Naive thymus-derived CD8-positive, alpha-beta T cell (primary cell): ENCODE results near the gene MEPCE. TPM values are rescaled to one million over a fixed set of nuclear protein-coding genes. Genes with fewer than 3 reads are reported as not detected.

Experiments
- ATAC-seq, 2 donors: fragments of 150-1000 bp; cut with Tn5 transposase in 1 of 2; sonication (Bioruptor Pico), chemical (Tn5 transposase) in 1 of 2; 1 replicate in 1 of 2; 2 replicates in 1 of 2; pipeline ENCODE4 v1.10.0; 2021; ENCODE audit warnings: mild to moderate bottlenecking in 2 of 2, moderate library complexity in 2 of 2
- POLR2A ChIA-PET: fragments of 350-600 bp; sonication (Branson Sonifier 250); formaldehyde crosslinking; loops from one replicate; lab custom pipeline; 2021; ENCODE audit warnings: antibody characterized with exemption; lab: Charles Lee
- DNase-seq, 10 donors: peaks; one replicate each; pipeline versions ENCODE4 v3.0.0 to v3.0.0-alpha.2; 2020 to 2022
- H3K27ac Mint-ChIP-seq, 10 donors: one replicate each; pipeline ENCODE4 v1.8.0; 2020 to 2022; ENCODE audit warnings: mild to moderate bottlenecking in 10 of 10, mixed read lengths in 10 of 10, moderate library complexity in 4 of 10, inconsistent platforms in 1 of 10
- H3K27me3 Mint-ChIP-seq, 5 donors: one replicate each; pipeline ENCODE4 v1.8.0; 2021 to 2022; ENCODE audit warnings: mixed read lengths in 5 of 5
- H3K36me3 Mint-ChIP-seq, 3 donors: one replicate each; pipeline ENCODE4 v1.8.0; 2020 to 2022; ENCODE audit warnings: mixed read lengths in 3 of 3, mild to moderate bottlenecking in 2 of 3, inconsistent platforms in 1 of 3
- H3K4me1 Mint-ChIP-seq, 4 donors: one replicate each; pipeline ENCODE4 v1.8.0; 2021 to 2022; ENCODE audit warnings: mixed read lengths in 4 of 4
- H3K4me3 Mint-ChIP-seq, 10 donors: one replicate each; pipeline ENCODE4 v1.8.0; 2020 to 2022; ENCODE audit warnings: mild to moderate bottlenecking in 10 of 10, mixed read lengths in 10 of 10, moderate library complexity in 6 of 10, inconsistent platforms in 1 of 10
- H3K9me3 Mint-ChIP-seq, 9 donors: one replicate each; pipeline ENCODE4 v1.8.0; 2020 to 2022; ENCODE audit warnings: mixed read lengths in 9 of 9, mild to moderate bottlenecking in 3 of 9, inconsistent platforms in 1 of 9, moderate library complexity in 1 of 9
- polyA plus RNA-seq, 3 donors: library from polyadenylated mRNA; unstranded; fragments of 300-500 nt; fragmentation: Illumina TruSeq; gene quantifications; one replicate each; pipeline ENCODE4 v1.2.3, GENCODE V29; 2021
- total RNA-seq, 8 experiments: library from RNA in 2 of 8; stranded (reverse) in 2 of 8; gene quantifications; one replicate each; pipeline ENCODE4 v1.2.3 and lab custom pipeline; 2021 to 2026

MEPCE gene
- total and polyA plus RNA-seq, 5 experiments from 2014 or later: 9.7 to 66.8 (median 15.8) TPM

- H3K36me3 Mint-ChIP-seq: peaks cover 0 to 16% (median 4%) of the 10 kb centered on the region in 3 donors
- POLR2A ChIA-PET: no interaction called here
These were observed 15.7 kb upstream of the MEPCE start for GRCh38 chr7:100413889-100414288.

DNA sequence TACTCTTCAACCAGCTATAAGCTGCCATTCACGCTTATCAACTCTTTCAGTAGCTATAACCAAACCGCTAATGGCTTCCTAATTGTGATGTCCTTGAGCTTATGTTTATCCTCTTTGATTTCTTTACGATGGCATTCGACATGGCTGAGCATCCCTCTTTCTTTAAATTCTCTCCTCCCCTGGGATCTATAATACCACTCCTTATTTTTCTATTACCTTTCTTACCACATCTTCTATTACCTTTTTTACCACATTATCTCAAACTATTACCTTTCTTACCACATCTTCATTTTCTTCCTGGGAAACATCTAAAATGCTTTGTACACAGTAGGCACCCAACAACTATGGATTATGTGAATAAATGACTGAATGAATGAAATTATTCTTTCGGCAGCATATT, 14.2 kb upstream of the MEPCE start:
- H3K4me1 Mint-ChIP-seq: peaks cover 0 to 6% (median 0%) of the 10 kb centered on the region in 4 donors
- peaks cover 0 to 16% (median 4%) of the 10 kb centered on the region in 3 donors for H3K36me3 Mint-ChIP-seq
- H3K9me3 Mint-ChIP-seq: no peaks in the 10 kb centered on the region
- no peak overlapping the region for H3K27ac Mint-ChIP-seq
- POLR2A ChIA-PET: interaction anchor here (0.9 kb wide), 1 partner anchor 69 kb away, joined by 3 read pairs; no protein-coding TSS in a partner anchor
- ATAC-seq: no peak
- H3K4me3 Mint-ChIP-seq: no peak overlapping the region
- DNase-seq: no peak
- no peaks in the 10 kb centered on the region for H3K27me3 Mint-ChIP-seq

More at GRCh38 chr7:100413889-100414288, 15.7 kb upstream of the MEPCE start:
- ATAC-seq (no peak), DNase-seq (no peak)
- peaks cover 0 to 6% (median 0%) of the 10 kb centered on the region in 4 donors for H3K4me1 Mint-ChIP-seq
- H3K9me3 Mint-ChIP-seq: no peaks in the 10 kb centered on the region
- no peaks in the 10 kb centered on the region for H3K27me3 Mint-ChIP-seq
- no peak overlapping the region for H3K27ac Mint-ChIP-seq
- no peak overlapping the region for H3K4me3 Mint-ChIP-seq

GRCh38 chr7:100418930-100419659, 10.5 kb upstream of the MEPCE start:
- H3K27ac Mint-ChIP-seq: peak overlapping the region in 1 of 10 donors; percentile 43
- peaks cover 0 to 10% (median 4%) of the 10 kb centered on the region in 3 donors for H3K36me3 Mint-ChIP-seq
- no peaks in the 10 kb centered on the region for H3K27me3 Mint-ChIP-seq
- no peak overlapping the region for H3K4me3 Mint-ChIP-seq
- H3K4me1 Mint-ChIP-seq: peaks cover 0 to 5% (median under 1%) of the 10 kb centered on the region in 4 donors
- POLR2A ChIA-PET: interaction anchor here (2.3 kb wide), 1 partner anchor 9 kb away, joined by 8 read pairs; the partner anchor contains the start of gene ZCWPW1
- ATAC-seq (no peak), DNase-seq (no peak)
- H3K9me3 Mint-ChIP-seq: no peaks in the 10 kb centered on the region

- peaks cover 0 to 12% (median 4%) of the 10 kb centered on the region in 3 donors for H3K36me3 Mint-ChIP-seq
- H3K27ac Mint-ChIP-seq: peak overlapping the region in 3 of 10 donors; percentile 43 to 69 (median 56)
- DNase-seq (no peak), ATAC-seq (no peak)
- POLR2A ChIA-PET: interaction anchor here (2.3 kb wide), 1 partner anchor 9 kb away, joined by 8 read pairs; the partner anchor contains the start of gene ZCWPW1
- no peak overlapping the region for H3K4me3 Mint-ChIP-seq
- H3K27me3 Mint-ChIP-seq: no peaks in the 10 kb centered on the region
- H3K9me3 Mint-ChIP-seq: no peaks in the 10 kb centered on the region
- H3K4me1 Mint-ChIP-seq: peaks cover 0 to 5% (median under 1%) of the 10 kb centered on the region in 4 donors
These were observed 9.9 kb upstream of the MEPCE start for GRCh38 chr7:100419660-100420226.

DNA sequence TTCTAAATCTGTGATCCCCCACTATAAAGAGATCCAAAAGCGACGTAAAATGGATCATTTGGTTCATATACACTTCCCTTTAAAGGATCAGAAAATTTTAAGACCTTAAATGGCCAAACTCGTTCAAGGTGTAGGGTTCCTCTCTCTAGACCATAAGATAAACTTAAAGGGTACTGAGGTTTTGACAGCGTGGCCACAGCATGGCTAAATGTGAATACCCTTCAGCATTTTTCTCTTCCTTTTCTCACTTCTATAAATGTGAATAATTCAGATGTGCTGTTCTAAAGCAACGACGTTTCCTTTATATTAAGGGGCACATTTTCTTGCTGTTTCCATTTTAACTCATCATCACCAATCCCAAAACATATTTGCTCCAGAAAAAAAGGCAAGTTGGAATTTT, 6.3 kb upstream of the MEPCE start:
- no peaks in the 10 kb centered on the region for H3K9me3 Mint-ChIP-seq
- peaks cover 2 to 12% (median 9%) of the 10 kb centered on the region in 4 donors for H3K4me1 Mint-ChIP-seq
- peaks cover 0 to 3% (median 0%) of the 10 kb centered on the region in 3 donors for H3K36me3 Mint-ChIP-seq
- POLR2A ChIA-PET: interaction anchor here (1.2 kb wide), 1 partner anchor 16 kb away, joined by 4 read pairs; no protein-coding TSS in a partner anchor
- H3K27ac Mint-ChIP-seq: no peak overlapping the region
- DNase-seq (no peak), ATAC-seq (no peak)
- H3K27me3 Mint-ChIP-seq: peaks cover 0 to under 1% (median 0%) of the 10 kb centered on the region in 5 donors
- no peak overlapping the region for H3K4me3 Mint-ChIP-seq

- DNase-seq: no peak
- H3K9me3 Mint-ChIP-seq: peaks cover 0 to 5% (median 0%) of the 10 kb centered on the region in 9 donors
- H3K4me3 Mint-ChIP-seq: no peak overlapping the region
- POLR2A ChIA-PET: no interaction called here
- peaks cover 0 to 9% (median 7%) of the 10 kb centered on the region in 3 donors for H3K36me3 Mint-ChIP-seq
- peak overlapping the region in 5 of 10 donors; percentile 16 to 63 (median 40) for H3K27ac Mint-ChIP-seq
- ATAC-seq: no peak
- peaks cover 0 to 11% (median 0%) of the 10 kb centered on the region in 5 donors for H3K27me3 Mint-ChIP-seq
- peaks cover 13 to 22% (median 19%) of the 10 kb centered on the region in 4 donors for H3K4me1 Mint-ChIP-seq
These were observed 4.3 kb upstream of the MEPCE start for GRCh38 chr7:100425347-100425746.

DNA sequence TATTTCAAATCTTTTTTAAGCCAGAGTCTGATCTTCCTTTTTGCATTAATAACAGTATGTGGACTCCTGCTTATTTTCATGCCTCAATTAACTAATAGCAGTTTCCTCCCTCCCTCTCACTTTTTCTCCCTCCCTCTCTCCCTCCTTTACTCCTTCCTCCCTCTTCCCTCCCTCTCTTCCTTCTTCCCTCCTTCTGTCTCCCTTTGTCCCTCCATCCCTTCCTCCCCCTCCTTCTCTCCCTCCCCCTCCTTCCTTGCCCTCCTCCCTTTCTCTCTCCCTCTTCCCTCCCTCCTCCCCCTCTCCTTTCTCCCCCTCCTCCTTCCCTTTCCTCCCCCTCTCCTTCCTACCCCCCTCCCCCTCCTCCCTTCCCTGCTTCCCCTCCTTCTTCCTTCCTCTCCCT, 3.1 kb upstream of the MEPCE start:
- POLR2A ChIA-PET: interaction anchor here (0.6 to 3.9 kb wide), 2 partner anchors 28 to 1278 kb away, joined by 3 to 17 read pairs; no protein-coding TSS in a partner anchor

GRCh38 chr7:100427762-100428198, 1.9 kb upstream of the MEPCE start:
- DNase-seq (peak in 1 of 10 donors; percentile 68), ATAC-seq (no peak)
- H3K4me3 Mint-ChIP-seq: peak overlapping the region; percentile 89 to 100 (median 99)
- H3K36me3 Mint-ChIP-seq: peaks cover 0 to 19% (median 7%) of the 10 kb centered on the region in 3 donors
- H3K4me1 Mint-ChIP-seq: peaks cover 24 to 46% (median 42%) of the 10 kb centered on the region in 4 donors
- H3K27ac Mint-ChIP-seq: peak overlapping the region; percentile 99 to 100 (median 100)
- H3K27me3 Mint-ChIP-seq: peaks cover 0 to 11% (median 0%) of the 10 kb centered on the region in 5 donors
- H3K9me3 Mint-ChIP-seq: peaks cover 0 to 5% (median 0%) of the 10 kb centered on the region in 9 donors
- POLR2A ChIA-PET: interaction anchor here (0.5 to 4.2 kb wide), 32 partner anchors 8 to 1998 kb away, joined by 3 to 72 read pairs (median 6); partner anchors contain the start of genes AP4M1, CNPY4, FBXO24 and LAMTOR4

More for the DNA sequence above, 3.1 kb upstream of the MEPCE start:
- Mint-ChIP-seq H3K4me3 (no peak overlapping the region), H3K27me3 (peaks cover 0 to 11% (median 0%) of the 10 kb centered on the region in 5 donors), H3K9me3 (peaks cover 0 to 5% (median 0%) of the 10 kb centered on the region in 9 donors), H3K36me3 (peaks cover 0 to 10% (median 7%) of the 10 kb centered on the region in 3 donors), H3K4me1 (peaks cover 20 to 34% (median 29%) of the 10 kb centered on the region in 4 donors), H3K27ac (peak overlapping the region in 1 of 10 donors; percentile 44)
- DNase-seq (no peak), ATAC-seq (no peak)

GRCh38 chr7:100428199-100428966, 1.2 kb upstream of the MEPCE start, which contains the start of gene ZCWPW1:
Gene ZCWPW1, minus strand, starts transcription at chr7:100428703. Its CDS starts 8,054 bp downstream, at chr7:100420649.
- H3K27ac Mint-ChIP-seq: peak within 1 kb of the TSS; percentile 99 to 100 (median 100)
- H3K27me3 Mint-ChIP-seq: peaks cover 0 to 11% (median 0%) of the 10 kb centered on the region in 5 donors
- DNase-seq (peak; percentile 93 to 99 (median 96)), ATAC-seq (peak; percentile 61 to 64)
- POLR2A ChIA-PET: interaction anchor here (0.5 to 4.2 kb wide), 60 partner anchors 9 to 1998 kb away, joined by 3 to 72 read pairs (median 5); partner anchors contain the start of genes AP4M1, BUD31, CNPY4 and FBXO24
- peaks cover 0 to 26% (median 7%) of the 10 kb centered on the region in 3 donors for H3K36me3 Mint-ChIP-seq
- H3K9me3 Mint-ChIP-seq: peaks cover 0 to 5% (median 0%) of the 10 kb centered on the region in 9 donors
- H3K4me1 Mint-ChIP-seq: peaks cover 26 to 51% (median 46%) of the 10 kb centered on the region in 4 donors
- peak within 1 kb of the TSS; percentile 89 to 100 (median 99) for H3K4me3 Mint-ChIP-seq

GRCh38 chr7:100428967-100429636, 529 bp upstream of the MEPCE start:
- POLR2A ChIA-PET: interaction anchor here (0.6 to 4.2 kb wide), 60 partner anchors 8 to 1022 kb away, joined by 3 to 72 read pairs (median 5); partner anchors contain the start of genes AGFG2, AP4M1, BUD31 and CNPY4
- peak; percentile 52 to 58 for ATAC-seq
- H3K4me1 Mint-ChIP-seq: peaks cover 28 to 58% (median 52%) of the 10 kb centered on the region in 4 donors

More at GRCh38 chr7:100428967-100429636, 529 bp upstream of the MEPCE start:
- Mint-ChIP-seq H3K9me3 (peaks cover 0 to 5% (median 0%) of the 10 kb centered on the region in 9 donors), H3K27me3 (peaks cover 0 to 11% (median 0%) of the 10 kb centered on the region in 5 donors), H3K36me3 (peaks cover 0 to 33% (median 7%) of the 10 kb centered on the region in 3 donors), H3K4me3 (peak overlapping the region; percentile 89 to 100 (median 99)), H3K27ac (peak overlapping the region; percentile 99 to 100 (median 100))
- peak; percentile 99 to 100 (median 100) for DNase-seq
